GM10266 (cell line): Measurements from ENCODE around the gene FAM168A.

ENCODE experiments used
- DNase-seq: peaks from one replicate; pipeline ENCODE4 v3.0.0; 2012; ENCODE audit errors: extremely low spot score
- CTCF ChIP-seq: IDR thresholded peaks from 2 replicates; pipeline ENCODE4 v1.5.1; 2012; ENCODE audit warnings: mild to moderate bottlenecking, low read depth; ENCODE audit not compliant: control insufficient read depth, insufficient read depth; ENCODE audit errors: missing control alignments

FAM168A gene

GRCh38 chr11:73519266-73519665 lies 78.6 kb downstream of the FAM168A start:
- no peak for DNase-seq
- TF ChIP-seq CTCF = no peak

- DNase-seq = no peak
- TF ChIP-seq CTCF = no peak
Observed at GRCh38 chr11:73518195-73518594, 79.7 kb downstream of the FAM168A start.

GRCh38 chr11:73516080-73516479 lies 81.8 kb downstream of the FAM168A start:
- DNase-seq = no peak
- TF ChIP-seq CTCF = no peak

DNA sequence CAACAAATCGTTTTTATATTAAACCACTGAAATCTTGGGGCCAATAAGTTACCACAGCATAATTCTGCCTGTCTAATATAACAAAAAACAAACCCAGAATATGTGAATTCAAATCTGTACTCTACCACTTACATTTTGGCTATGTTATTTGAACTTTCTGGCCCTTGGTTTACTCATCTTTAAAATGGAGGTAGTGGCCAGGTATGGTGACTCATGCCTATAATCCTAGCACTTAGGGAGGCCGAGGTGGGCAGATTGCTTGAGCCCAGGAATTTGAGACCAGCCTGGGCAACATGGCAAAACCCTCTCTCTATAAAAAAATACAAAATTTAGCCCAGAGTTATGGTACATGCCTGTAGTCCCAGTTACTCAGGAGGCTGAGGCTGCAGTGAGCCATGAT lies 84.2 kb downstream of the FAM168A start:
- TF ChIP-seq CTCF = no peak
- DNase-seq = no peak

GRCh38 chr11:73510877-73511276 lies 87.0 kb downstream of the FAM168A start:
- no peak for DNase-seq
- TF ChIP-seq CTCF = no peak

GRCh38 chr11:73510106-73510505 lies 87.8 kb downstream of the FAM168A start:
- TF ChIP-seq CTCF = no peak
- DNase-seq = no peak

DNA sequence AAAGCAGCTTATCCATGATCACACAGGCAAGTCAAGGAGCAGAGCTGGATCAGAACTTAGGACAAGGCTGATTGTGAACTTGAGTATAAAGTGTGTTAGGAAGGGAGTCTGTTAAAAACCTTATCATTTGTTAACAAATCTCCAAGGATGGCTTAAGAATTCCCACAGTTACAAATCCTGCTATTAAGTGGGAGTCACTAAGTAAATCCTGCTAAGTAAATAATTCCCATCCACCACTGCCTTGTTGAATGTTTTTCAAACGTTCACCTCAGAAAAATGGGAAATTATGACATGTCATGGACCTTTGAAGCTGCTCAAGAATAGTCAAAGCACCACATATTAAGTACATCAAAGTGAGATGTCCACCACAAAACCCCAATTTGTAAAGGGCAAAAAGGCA lies 88.7 kb downstream of the FAM168A start:
- no peak for TF ChIP-seq CTCF
- DNase-seq = no peak
